ENCODE data around the gene CPTP.
A peak's percentile ranks its signal among the peaks of the same experiment; 100 is the strongest.

The CPTP gene

GRCh38 chr1:1292442-1292779, 32.2 kb upstream of the CPTP start:
- DNase-seq (ENCODE audit: low read depth) = no peak

GRCh38 chr1:1292851-1293250, 31.8 kb upstream of the CPTP start:
- no peak for DNase-seq (ENCODE audit: low read depth)

- no peak for DNase-seq (ENCODE audit: low read depth)
Observed at GRCh38 chr1:1293263-1294249, 31.0 kb upstream of the CPTP start.

- DNase-seq (ENCODE audit: low read depth) = no peak
Observed at GRCh38 chr1:1294250-1294890, 30.2 kb upstream of the CPTP start.

- DNase-seq (ENCODE audit: low read depth) = no peak
Observed at GRCh38 chr1:1295154-1295923, 29.3 kb upstream of the CPTP start.

GRCh38 chr1:1296070-1297061, 28.2 kb upstream of the CPTP start:
- DNase-seq (ENCODE audit: low read depth) = no peak

GRCh38 chr1:1297802-1298424, 26.7 kb upstream of the CPTP start:
- DNase-seq (ENCODE audit: low read depth) = no peak

GRCh38 chr1:1298861-1299685, 25.5 kb upstream of the CPTP start:
- DNase-seq (ENCODE audit: low read depth) = no peak

GRCh38 chr1:1299686-1300351, 24.8 kb upstream of the CPTP start:
- no peak for DNase-seq (ENCODE audit: low read depth)

GRCh38 chr1:1300352-1300739, 24.3 kb upstream of the CPTP start:
- DNase-seq (ENCODE audit: low read depth) = no peak

- no peak for DNase-seq (ENCODE audit: low read depth)
Observed at GRCh38 chr1:1302006-1302430, 22.6 kb upstream of the CPTP start.

- DNase-seq (ENCODE audit: low read depth) = no peak
Observed at GRCh38 chr1:1302951-1303509, 21.6 kb upstream of the CPTP start.

- no peak for DNase-seq (ENCODE audit: low read depth)
Observed at GRCh38 chr1:1303736-1304135, 20.9 kb upstream of the CPTP start.

- DNase-seq (ENCODE audit: low read depth) = peak; percentile 53
Observed at GRCh38 chr1:1304331-1305299, 20.0 kb upstream of the CPTP start.

- DNase-seq (ENCODE audit: low read depth) = peak; percentile 63
Observed at GRCh38 chr1:1305300-1306069, 19.1 kb upstream of the CPTP start.

GRCh38 chr1:1306070-1306660, 18.4 kb upstream of the CPTP start:
- DNase-seq (ENCODE audit: low read depth) = no peak
